ENCODE measurements around the gene SNX4. TPM values are rescaled to one million over a fixed set of nuclear protein-coding genes. Genes with fewer than 3 reads are reported as not detected.

SNX4 gene
- total and polyA plus RNA-seq, 7 experiments from 2014 or later = 19.3 to 31.8 (median 25.7) TPM

- ChIA-PET POLR2A (no interaction called here), CTCF (no interaction called here)
- H3K9me3 ChIP-seq (ENCODE audit: control insufficient read depth in 2 of 3, low read length in 3 of 3) = no peaks in the 10 kb centered on the region
- H3K4me1 ChIP-seq (ENCODE audit: control insufficient read depth in 2 of 2, insufficient read depth in 2 of 2, low read length in 2 of 2) = no peaks in the 10 kb centered on the region
- H3K36me3 ChIP-seq (ENCODE audit: control insufficient read depth in 2 of 3, insufficient read depth in 3 of 3, low read length in 3 of 3) = no peaks in the 10 kb centered on the region
- H3K27ac ChIP-seq (ENCODE audit: low read depth, low read length) = no peak overlapping the region
- Mint-ChIP-seq H3K27ac (no peak overlapping the region), H3K4me3 (no peak overlapping the region), H3K36me3 (peaks cover 0 to 14% (median 3%) of the 10 kb centered on the region in 5 donors), H3K4me1 (peaks cover 0 to 6% (median 0%) of the 10 kb centered on the region in 7 donors), H3K27me3 (peaks cover 0 to 44% (median 5%) of the 10 kb centered on the region in 5 donors), H3K9me3 (peaks cover 2 to 27% (median 10%) of the 10 kb centered on the region in 11 donors)
- H3K27me3 ChIP-seq (ENCODE audit: control insufficient read depth in 2 of 2, insufficient read depth in 2 of 2, low read length in 2 of 2) = peaks cover 0 to 3% of the 10 kb centered on the region in 2 donors
- DNase-seq = no peak
- ATAC-seq = no peak
- intact Hi-C loops (cut with micrococcal nuclease) = no loop called here
- H3K4me3 ChIP-seq (ENCODE audit: low read length) = no peak overlapping the region
Observed at GRCh38 chr3:125402639-125403038, 117.4 kb downstream of the SNX4 start.

- Mint-ChIP-seq H3K27me3 (peaks cover 2 to 47% (median 6%) of the 10 kb centered on the region in 5 donors), H3K4me3 (no peak overlapping the region), H3K9me3 (peaks cover 2 to 24% (median 10%) of the 10 kb centered on the region in 11 donors), H3K36me3 (peaks cover 0 to 14% (median 3%) of the 10 kb centered on the region in 5 donors), H3K27ac (no peak overlapping the region), H3K4me1 (peaks cover 0 to 5% (median 0%) of the 10 kb centered on the region in 7 donors)
- ATAC-seq (no peak), DNase-seq (no peak)
- no peaks in the 10 kb centered on the region for H3K4me1 ChIP-seq (ENCODE audit: control insufficient read depth in 2 of 2, insufficient read depth in 2 of 2, low read length in 2 of 2)
- ChIA-PET CTCF (no interaction called here), POLR2A (no interaction called here)
- no peak overlapping the region for H3K4me3 ChIP-seq (ENCODE audit: low read length)
- no peaks in the 10 kb centered on the region for H3K9me3 ChIP-seq (ENCODE audit: control insufficient read depth in 2 of 3, low read length in 3 of 3)
- intact Hi-C loops (cut with micrococcal nuclease) = no loop called here
- H3K36me3 ChIP-seq (ENCODE audit: control insufficient read depth in 2 of 3, insufficient read depth in 3 of 3, low read length in 3 of 3) = no peaks in the 10 kb centered on the region
- H3K27ac ChIP-seq (ENCODE audit: low read depth, low read length) = no peak overlapping the region
- H3K27me3 ChIP-seq (ENCODE audit: control insufficient read depth in 2 of 2, insufficient read depth in 2 of 2, low read length in 2 of 2) = peaks cover 0 to 3% of the 10 kb centered on the region in 2 donors
Observed at GRCh38 chr3:125401402-125401801, 118.6 kb downstream of the SNX4 start.

DNA sequence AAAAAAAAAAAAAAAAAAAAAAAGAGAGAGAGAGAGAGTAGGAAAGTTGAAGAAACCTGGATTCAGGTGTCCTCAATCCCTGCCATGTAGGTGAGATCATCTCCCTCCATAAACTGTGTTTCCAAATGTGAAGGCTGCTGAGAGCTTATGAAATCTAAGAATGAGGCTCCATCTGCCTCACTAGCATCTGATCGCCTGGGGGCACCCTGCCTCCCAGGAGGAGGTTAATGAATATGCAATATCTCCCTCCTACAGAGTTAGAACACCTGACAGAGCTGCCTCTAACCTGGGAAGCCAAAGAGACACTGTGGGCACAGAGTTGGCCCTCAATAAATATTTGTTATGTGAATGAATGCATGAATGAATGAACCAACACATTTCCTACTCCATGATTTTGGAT, 121.0 kb downstream of the SNX4 start:
- no peaks in the 10 kb centered on the region for H3K36me3 Mint-ChIP-seq
- Histone ChIP-seq H3K36me3 (ENCODE audit: control insufficient read depth in 2 of 3, insufficient read depth in 3 of 3, low read length in 3 of 3) (no peaks in the 10 kb centered on the region), H3K27ac (ENCODE audit: low read depth, low read length) (no peak overlapping the region), H3K9me3 (ENCODE audit: control insufficient read depth in 2 of 3, low read length in 3 of 3) (no peaks in the 10 kb centered on the region), H3K27me3 (ENCODE audit: control insufficient read depth in 2 of 2, insufficient read depth in 2 of 2, low read length in 2 of 2) (peaks cover 0 to 3% of the 10 kb centered on the region in 2 donors), H3K4me3 (ENCODE audit: low read length) (no peak overlapping the region), H3K4me1 (ENCODE audit: control insufficient read depth in 2 of 2, insufficient read depth in 2 of 2, low read length in 2 of 2) (no peaks in the 10 kb centered on the region)
- H3K4me3 Mint-ChIP-seq = no peak overlapping the region
- intact Hi-C loops (cut with micrococcal nuclease) = no loop called here
- DNase-seq (no peak), ATAC-seq (no peak)
- H3K9me3 Mint-ChIP-seq = peaks cover 0 to 2% (median 0%) of the 10 kb centered on the region in 11 donors
- CTCF ChIA-PET = no interaction called here
- no peak overlapping the region for H3K27ac Mint-ChIP-seq
- POLR2A ChIA-PET = no interaction called here
- peaks cover 6 to 58% (median 11%) of the 10 kb centered on the region in 5 donors for H3K27me3 Mint-ChIP-seq
- peaks cover 0 to 4% (median 0%) of the 10 kb centered on the region in 7 donors for H3K4me1 Mint-ChIP-seq

Other genes with a start within 250 kb of the SNX4 start
- 10 to 100 TPM; 36.3 to 69.6 (median 53.2) TPM for gene ZNF148, start 144.9 kb downstream of the SNX4 start, total RNA-seq
- 100 to 1,000 TPM in 1 of 2 donors, 10 to 100 TPM in 1; 90.4 to 101 TPM for gene ZNF148, start 144.9 kb downstream of the SNX4 start, polyA plus RNA-seq
- gene OSBPL11, start 75.3 kb upstream of the SNX4 start, total RNA-seq = 10 to 100 TPM in 4 of 5 experiments, 1 to 10 TPM in 1; 6.7 to 18.7 (median 13.7) TPM
- 1 to 10 TPM; 5.7 to 7.1 TPM for gene OSBPL11, start 75.3 kb upstream of the SNX4 start, polyA plus RNA-seq

Measured in naive thymus-derived CD4-positive, alpha-beta T cell (primary cell).